ENCODE results near the gene LTBP3.

- TF ChIP-seq CTCF (IDR thresholded peaks at IDR 0.05; ENCODE audit: low read depth, low read length) (no peak), POLR2A (IDR thresholded peaks at IDR 0.05; ENCODE audit: extremely low read depth, insufficient read length) (no peak)
Observed at GRCh38 chr11:65565624-65566453, 7.7 kb upstream of the LTBP3 start.
